HG02623 (cell line): ENCODE data around the gene JAM3.
"Not testable (repeated sequence)": the region's sequence is repeated elsewhere in the genome, so short reads cannot be mapped to it uniquely, and the experiment has no call there.

Experiments
- ATAC-seq: cut with Tn5 transposase; IDR thresholded peaks from one replicate; pipeline ENCODE4 v1.9.1; 2021; ENCODE audit warnings: moderate library complexity; ENCODE audit not compliant: unreplicated experiment

JAM3 gene

GRCh38 chr11:134171951-134172350, 103.1 kb downstream of the JAM3 start:
- ATAC-seq: no peak

GRCh38 chr11:134173296-134173695, 104.4 kb downstream of the JAM3 start:
- no peak for ATAC-seq

GRCh38 chr11:134176284-134176683, 107.4 kb downstream of the JAM3 start:
- no peak for ATAC-seq

- ATAC-seq: no peak
These were observed 109.3 kb downstream of the JAM3 start for GRCh38 chr11:134178032-134178674.

GRCh38 chr11:134181707-134182106, 112.8 kb downstream of the JAM3 start:
- ATAC-seq: no peak

- ATAC-seq: not testable (repeated sequence)
These were observed 119.2 kb downstream of the JAM3 start for GRCh38 chr11:134188092-134188491.

GRCh38 chr11:134196756-134197155, 127.9 kb downstream of the JAM3 start:
- no peak for ATAC-seq

- no peak for ATAC-seq
These were observed 130.7 kb downstream of the JAM3 start for GRCh38 chr11:134199531-134199930.

- ATAC-seq: no peak
These were observed 131.8 kb downstream of the JAM3 start for GRCh38 chr11:134200688-134201087.
